Lower leg skin (tissue), 4 donors: ENCODE data around the gene AKAP6. TPM values are rescaled to one million over a fixed set of nuclear protein-coding genes. Genes with fewer than 3 reads are reported as not detected.

ENCODE experiments used
- DNase-seq, 2 donors: peaks; one replicate each; pipeline ENCODE4 v3.0.0-alpha.2; 2019; ENCODE audit warnings: low spot score in 2 of 2
- H3K4me3 ChIP-seq: fragments of 200-600 bp; sonication (generic); 2 replicates; pipeline ENCODE4 v1.5.1; 2017; ENCODE audit warnings: mild to moderate bottlenecking, low read depth; ENCODE audit not compliant: poor library complexity, severe bottlenecking
- CTCF ChIP-seq, 3 donors: fragments of 450-650 bp; IDR thresholded peaks; one replicate each; pipeline ENCODE4 v1.5.1; 2016; ENCODE audit warnings: antibody characterized with exemption in 3 of 3, mild to moderate bottlenecking in 3 of 3, moderate library complexity in 2 of 3
- POLR2A ChIP-seq, 2 donors: fragments of 450-650 bp; IDR thresholded peaks; one replicate each; pipeline ENCODE4 v1.6.1; 2016 to 2017; ENCODE audit warnings: antibody characterized with exemption in 2 of 2, mild to moderate bottlenecking in 1 of 2, moderate library complexity in 1 of 2
- WGBS, 2 donors: methylation state at CpG; one replicate each; pipeline ENCODE4 v1.1.5; 2018; 5-methylcytosine and 5-hydroxymethylcytosine counted together
- intact Hi-C: fragments of 100-400 bp; cut with DNase I; formaldehyde crosslinking; loops from one replicate; pipeline ENCODE4 v1.15.0; 2023; ENCODE audit warnings: low total_unique reads
- total RNA-seq, 4 donors: library from RNA; depleted of rRNA; stranded (reverse); fragments of >200 nt; gene quantifications; one replicate each; pipeline ENCODE4 v1.1.0, GENCODE V29; 2016

Gene AKAP6
- total RNA-seq, 4 donors from 2014 or later, result 2.3 to 13.3 (median 3.6) TPM

- intact Hi-C loops, result no loop called here
- TF ChIP-seq CTCF (IDR thresholded peaks at IDR 0.05) (no peak), POLR2A (IDR thresholded peaks at IDR 0.05) (no peak)
- no peak for DNase-seq
- WGBS, 2 donors, result 80 to 81% methylated on average over 5 of the region's 5 CpGs
- no peak overlapping the region for H3K4me3 ChIP-seq
These were observed 378.8 kb downstream of the AKAP6 start for GRCh38 chr14:32707742-32708500.

GRCh38 chr14:32709027-32709426 is 379.9 kb downstream of the AKAP6 start:
- TF ChIP-seq CTCF (IDR thresholded peaks at IDR 0.05) (no peak), POLR2A (IDR thresholded peaks at IDR 0.05) (no peak)
- 24 to 26% methylated on average over 4 of the region's 4 CpGs for WGBS, 2 donors
- intact Hi-C loops, result no loop called here
- peak in 1 of 2 donors; percentile 58 for DNase-seq
- no peak overlapping the region for H3K4me3 ChIP-seq

- no peak for TF ChIP-seq POLR2A (IDR thresholded peaks at IDR 0.05)
- TF ChIP-seq CTCF (IDR thresholded peaks at IDR 0.05), result no peak
- WGBS, 2 donors, result 72 to 79% methylated on average over 6 to 7 of the region's 7 CpGs
- no peak for DNase-seq
- no peak overlapping the region for H3K4me3 ChIP-seq
- intact Hi-C loops, result no loop called here
These were observed 381.2 kb downstream of the AKAP6 start for GRCh38 chr14:32710231-32710671.

GRCh38 chr14:32710731-32711680 is 381.9 kb downstream of the AKAP6 start:
- 49% methylated on average over 7 of the region's 7 CpGs for WGBS, 2 donors
- peak in 1 of 2 donors; percentile 22 for DNase-seq
- H3K4me3 ChIP-seq, result no peak overlapping the region
- intact Hi-C loops, result no loop called here
- TF ChIP-seq CTCF (IDR thresholded peaks at IDR 0.05), result peak in 1 of 3 donors; percentile 30
- TF ChIP-seq POLR2A (IDR thresholded peaks at IDR 0.05), result no peak

- 68 to 76% methylated on average over 3 of the region's 3 CpGs for WGBS, 2 donors
- no peak overlapping the region for H3K4me3 ChIP-seq
- no peak for DNase-seq
- TF ChIP-seq CTCF (IDR thresholded peaks at IDR 0.05) (no peak), POLR2A (IDR thresholded peaks at IDR 0.05) (no peak)
- intact Hi-C loops, result no loop called here
These were observed 384.8 kb downstream of the AKAP6 start for GRCh38 chr14:32713856-32714255.
